ACHN (cell line): ENCODE results near the gene PMM1.

Source experiments
- DNase-seq: peaks from one replicate; pipeline ENCODE4 v3.0.0-alpha.2; 2015
- in situ Hi-C: cut with HindIII; loops from 2 replicates; pipeline ENCODE4 v1.10.0; 2017; ENCODE audit warnings: low sequenced_read_pairs, low pct_ligation_motif_present, low pct_unique_long_range_greater_than_20kb

The PMM1 gene

DNA sequence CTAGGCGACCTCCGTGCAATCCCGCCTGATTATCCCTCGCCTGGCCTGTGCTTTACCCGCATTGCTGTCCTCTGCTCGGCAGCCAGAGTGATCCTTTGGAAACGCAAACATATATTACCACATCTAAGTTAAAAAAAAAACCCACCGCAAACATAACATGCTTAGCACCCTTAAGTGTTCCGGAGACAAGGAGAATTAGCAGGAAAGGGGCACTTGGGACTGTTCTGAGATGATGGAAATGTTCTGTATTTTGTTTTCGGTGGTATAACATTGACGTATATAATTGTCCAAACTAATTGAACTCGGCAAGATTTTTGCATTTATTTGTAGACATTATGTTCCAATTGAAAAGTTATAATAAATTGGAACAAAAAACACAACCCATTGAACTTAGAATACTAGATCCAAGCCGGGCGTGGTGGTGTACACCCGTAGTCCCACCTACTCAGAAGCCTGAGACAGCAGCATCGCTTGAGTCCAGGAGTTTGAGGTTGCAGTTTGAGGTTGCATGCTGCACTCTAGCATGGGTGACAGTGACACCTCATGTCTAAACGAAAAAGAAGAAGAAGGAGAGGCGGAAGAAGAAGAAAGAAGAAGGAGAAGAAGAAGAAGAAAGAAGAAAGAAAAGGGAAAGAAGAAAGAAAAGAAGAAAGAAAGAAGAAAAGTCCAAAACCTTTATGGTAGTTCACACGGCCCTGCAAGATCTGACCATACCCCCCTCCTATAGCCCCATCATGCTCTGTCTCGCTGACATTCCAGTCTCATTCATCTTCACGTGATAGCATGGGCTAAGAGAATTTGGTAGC lies 44.8 kb downstream of the PMM1 start:
- DNase-seq, result no peak
- in situ Hi-C loops, result no loop called here

DNA sequence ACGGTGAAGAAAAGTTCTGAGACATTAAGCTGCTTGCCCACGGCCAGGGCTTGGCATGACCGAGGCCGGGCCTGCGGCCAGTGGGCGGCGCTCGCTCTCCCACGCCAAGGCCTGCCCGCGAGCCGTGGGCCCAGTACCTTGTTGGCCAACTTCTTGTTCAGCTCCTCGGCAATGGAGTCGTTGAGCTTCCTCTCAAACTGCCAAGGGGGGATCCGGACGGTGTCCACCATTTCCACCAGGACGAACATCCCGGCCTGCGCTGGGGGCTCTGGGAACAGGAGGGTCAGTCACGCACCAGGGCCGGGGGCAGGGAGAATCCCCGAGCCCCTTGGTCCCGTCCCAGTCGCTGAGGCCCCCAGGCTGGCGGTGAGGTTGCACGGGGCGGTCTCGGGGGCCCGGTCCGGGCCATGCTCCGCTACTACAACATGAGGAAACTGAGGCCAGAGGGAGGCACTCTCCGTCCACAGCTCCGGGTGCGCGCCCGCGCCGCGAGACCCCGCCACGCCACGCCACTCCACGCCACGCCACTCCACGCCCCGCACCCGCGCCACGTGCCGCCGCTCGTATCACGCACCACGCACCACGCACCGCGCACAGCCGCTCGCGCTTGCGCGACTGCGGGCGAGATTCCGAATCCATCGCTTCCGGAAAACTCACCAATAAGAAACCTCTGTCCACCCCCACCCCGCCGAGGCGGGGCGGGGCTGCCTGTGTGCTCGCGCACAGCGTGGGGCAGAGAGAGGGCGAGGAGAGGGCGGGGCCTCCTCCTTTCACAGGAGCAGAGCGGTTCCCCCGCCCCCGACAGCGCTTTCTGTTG lies 45.6 kb downstream of the PMM1 start, which contains the start of gene POLR3H:
Gene POLR3H (minus strand): TSS at position 617 of the 817 bp plus-strand sequence. CDS start 369 bp downstream, at position 248.
- in situ Hi-C loops, result no loop called here
- peak; percentile 96 for DNase-seq

DNA sequence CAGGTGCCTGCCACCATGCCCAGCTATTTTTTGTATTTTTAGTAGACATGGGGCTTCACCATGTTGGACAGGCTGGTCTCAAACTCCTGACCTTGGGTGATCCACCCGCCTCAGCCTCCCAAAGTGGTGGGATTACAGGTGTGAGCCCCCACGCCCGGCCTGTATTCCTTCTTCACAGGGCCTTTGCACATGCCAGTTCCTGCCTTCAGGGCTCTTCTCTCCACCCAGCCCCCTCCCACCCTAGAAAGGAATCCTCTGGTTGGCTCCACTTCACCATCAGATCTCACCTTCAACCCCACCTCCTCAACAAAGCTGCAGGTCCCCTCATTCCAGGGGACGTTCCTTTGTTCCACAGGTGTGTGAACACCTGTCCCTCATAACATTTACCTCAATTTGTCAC lies 47.4 kb downstream of the PMM1 start:
- DNase-seq, result no peak
- in situ Hi-C loops, result no loop called here

DNA sequence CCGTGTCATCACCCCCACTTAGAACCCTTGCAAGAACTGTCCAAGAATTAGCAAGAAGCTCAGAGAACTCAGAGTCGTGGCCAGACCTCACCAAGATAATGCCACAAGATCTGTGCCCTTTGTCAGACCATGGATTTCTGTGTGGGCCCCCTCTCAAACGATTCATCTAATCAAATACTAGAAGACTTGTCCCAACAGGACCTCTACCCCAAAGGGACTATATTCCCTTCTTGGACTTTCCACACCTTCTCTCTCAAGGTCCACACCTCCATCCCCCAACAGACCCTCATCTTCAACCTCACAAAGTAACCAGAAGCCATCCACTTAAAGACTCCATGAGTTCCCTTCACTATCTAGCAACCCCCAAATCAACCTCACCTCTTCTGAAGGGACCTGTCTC lies 48.2 kb downstream of the PMM1 start:
- DNase-seq, result no peak
- in situ Hi-C loops, result no loop called here

DNA sequence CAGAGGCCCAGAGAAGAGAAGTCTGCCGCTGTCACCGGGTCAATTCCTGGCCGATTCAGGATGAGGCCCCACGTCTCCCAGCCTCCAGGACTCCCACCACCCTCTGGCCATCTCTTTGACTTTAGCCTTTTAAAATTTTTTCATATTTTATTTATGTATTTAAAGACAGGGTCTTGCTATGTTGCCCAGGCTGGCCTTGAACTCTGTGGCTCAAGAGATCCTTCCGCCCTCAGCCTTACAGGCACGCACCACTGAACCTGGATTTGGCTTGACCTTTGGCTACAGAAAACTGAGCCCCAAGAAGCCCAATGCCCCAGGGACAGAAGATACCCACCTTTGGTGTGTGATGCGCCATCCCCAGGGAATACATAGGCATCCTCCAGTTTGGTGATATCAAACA lies 49.3 kb downstream of the PMM1 start:
- in situ Hi-C loops, result no loop called here
- no peak for DNase-seq

DNA sequence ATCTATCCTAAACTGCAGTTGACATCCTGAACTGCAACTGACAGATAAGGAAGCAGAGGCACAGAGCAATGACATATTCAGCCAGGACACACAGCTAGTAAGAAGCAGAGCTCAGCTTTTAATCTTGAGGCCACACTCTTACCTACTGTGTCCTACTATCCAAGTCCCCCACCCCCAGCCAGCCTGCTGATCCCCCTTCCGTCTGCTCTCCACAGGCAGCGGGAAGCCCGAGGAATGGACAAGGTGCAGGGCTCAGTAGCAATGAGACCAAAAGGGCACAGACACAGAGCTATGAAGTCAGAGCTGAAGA lies 49.7 kb downstream of the PMM1 start:
- DNase-seq, result no peak

DNA sequence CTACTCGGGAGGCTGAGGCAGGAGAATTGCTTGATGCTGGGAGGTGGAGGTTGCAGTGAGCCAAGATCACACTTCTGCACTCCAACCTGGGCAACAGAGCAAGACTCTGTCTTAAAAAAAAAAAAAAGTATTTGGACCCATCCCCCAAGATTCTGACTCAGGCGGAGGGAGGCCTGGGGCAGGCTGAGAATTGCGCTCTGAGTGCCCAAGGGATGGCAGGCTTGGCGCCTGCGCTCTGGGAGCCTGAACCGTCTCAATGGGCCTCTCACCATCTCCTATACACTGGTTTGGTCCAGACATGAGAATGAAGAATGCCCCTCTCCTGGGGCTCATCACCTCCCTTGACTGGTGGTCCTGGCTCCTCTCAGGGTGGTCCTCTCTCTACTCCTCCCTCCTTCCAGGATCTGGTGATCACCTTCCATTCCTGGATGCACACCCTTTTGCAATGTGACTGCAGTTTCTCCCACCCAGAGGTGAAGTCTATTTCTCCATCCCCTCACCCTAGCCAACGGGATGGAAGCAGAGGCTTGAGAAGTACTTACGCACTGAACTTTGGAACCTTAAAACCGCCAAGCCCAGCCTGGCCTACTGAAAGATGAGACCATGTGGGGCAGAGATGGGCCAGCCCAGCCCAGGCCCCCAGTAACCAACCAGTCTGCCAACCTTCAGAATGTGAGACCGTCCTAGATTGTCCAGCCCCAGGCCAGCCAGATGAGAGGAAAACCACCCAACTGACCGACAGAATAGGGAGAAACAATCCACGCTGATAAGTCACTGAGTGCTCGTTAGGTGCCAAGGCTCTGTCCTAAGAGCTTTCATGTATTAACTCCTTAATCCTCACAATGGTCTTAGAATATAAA lies 50.3 kb downstream of the PMM1 start:
- no peak for DNase-seq
- in situ Hi-C loops, result no loop called here

More for the DNA sequence above, 49.7 kb downstream of the PMM1 start:
- in situ Hi-C loops, result no loop called here

DNA sequence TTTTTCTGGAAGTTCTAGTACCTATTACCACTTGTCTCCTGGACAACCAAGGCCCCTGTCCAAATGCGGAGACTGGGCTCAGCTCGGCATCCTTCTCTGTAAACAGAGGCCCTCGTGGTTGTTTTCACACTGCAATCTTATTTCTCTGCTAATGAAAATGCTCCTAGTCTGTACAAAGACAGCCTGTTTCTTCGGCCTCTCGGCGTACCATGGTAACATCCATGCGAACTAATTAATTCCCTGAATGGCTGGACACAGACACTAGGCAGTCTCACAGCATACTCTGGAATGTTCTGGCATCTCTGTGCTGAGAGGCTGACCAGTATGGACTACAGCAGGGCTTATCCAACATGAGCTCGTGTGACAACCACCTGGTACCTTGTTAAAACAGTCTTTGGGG lies 51.1 kb downstream of the PMM1 start:
- DNase-seq, result no peak
- in situ Hi-C loops, result no loop called here

DNA sequence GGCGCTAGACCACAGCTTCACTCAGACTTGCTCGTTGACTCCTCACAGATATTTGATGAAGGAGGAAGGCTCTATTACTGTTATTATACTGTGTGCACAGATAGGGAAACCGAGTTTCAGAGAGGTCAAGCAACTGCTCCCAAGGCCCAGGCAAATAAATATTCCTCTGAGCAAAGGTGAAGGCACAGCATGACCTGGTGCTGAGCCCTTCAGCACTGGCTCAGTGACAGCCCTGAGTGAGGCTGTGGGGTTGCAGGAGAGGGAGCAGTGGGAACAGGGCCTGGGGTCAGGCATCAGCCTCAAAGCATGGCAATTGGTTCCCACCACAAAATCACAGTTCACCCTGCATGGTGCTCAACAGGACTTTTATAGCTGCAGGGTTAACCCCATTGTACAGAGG lies 52.4 kb downstream of the PMM1 start:
- in situ Hi-C loops, result no loop called here
- DNase-seq, result no peak

DNA sequence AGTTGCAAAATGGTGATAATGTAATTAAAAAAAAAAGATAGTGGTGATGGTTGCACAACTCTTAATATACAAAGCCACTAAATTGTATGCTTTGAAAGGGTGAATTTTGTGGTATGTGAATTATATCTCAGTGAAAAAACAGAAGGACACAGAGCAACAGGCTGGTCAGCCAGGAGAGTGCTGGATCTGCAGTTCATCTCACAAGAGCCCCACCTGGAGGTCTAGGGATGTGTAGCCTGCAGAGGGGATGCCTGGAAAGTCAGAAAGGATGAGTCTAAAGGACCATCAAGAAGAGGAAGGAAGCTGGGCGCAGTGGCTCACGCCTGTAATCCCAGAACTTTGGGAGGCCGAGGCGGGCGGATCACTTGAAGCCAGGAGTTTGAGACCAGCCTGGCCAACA lies 54.4 kb downstream of the PMM1 start:
- in situ Hi-C loops, result no loop called here

DNA sequence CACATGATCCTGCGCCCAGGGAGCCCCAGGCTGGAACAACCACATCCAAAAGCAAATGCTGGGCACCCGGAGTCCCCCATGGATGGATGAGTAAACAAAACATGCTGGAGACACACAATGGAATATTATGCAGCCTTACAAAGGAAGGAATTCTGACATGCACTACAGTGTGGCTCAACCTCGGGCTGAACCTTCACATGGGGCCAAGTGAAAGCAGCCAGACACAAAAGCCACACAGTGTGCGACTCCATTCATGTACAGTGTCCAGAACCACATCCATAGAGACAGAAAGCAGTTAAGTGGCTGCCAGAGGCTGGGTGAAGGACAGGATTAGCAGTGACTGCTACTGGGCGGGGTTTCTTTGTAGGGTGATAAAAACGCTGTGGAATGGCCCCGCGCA lies 55.4 kb downstream of the PMM1 start:
- no peak for DNase-seq
- in situ Hi-C loops, result no loop called here

More for the DNA sequence above, 54.4 kb downstream of the PMM1 start:
- peak; percentile 46 for DNase-seq

DNA sequence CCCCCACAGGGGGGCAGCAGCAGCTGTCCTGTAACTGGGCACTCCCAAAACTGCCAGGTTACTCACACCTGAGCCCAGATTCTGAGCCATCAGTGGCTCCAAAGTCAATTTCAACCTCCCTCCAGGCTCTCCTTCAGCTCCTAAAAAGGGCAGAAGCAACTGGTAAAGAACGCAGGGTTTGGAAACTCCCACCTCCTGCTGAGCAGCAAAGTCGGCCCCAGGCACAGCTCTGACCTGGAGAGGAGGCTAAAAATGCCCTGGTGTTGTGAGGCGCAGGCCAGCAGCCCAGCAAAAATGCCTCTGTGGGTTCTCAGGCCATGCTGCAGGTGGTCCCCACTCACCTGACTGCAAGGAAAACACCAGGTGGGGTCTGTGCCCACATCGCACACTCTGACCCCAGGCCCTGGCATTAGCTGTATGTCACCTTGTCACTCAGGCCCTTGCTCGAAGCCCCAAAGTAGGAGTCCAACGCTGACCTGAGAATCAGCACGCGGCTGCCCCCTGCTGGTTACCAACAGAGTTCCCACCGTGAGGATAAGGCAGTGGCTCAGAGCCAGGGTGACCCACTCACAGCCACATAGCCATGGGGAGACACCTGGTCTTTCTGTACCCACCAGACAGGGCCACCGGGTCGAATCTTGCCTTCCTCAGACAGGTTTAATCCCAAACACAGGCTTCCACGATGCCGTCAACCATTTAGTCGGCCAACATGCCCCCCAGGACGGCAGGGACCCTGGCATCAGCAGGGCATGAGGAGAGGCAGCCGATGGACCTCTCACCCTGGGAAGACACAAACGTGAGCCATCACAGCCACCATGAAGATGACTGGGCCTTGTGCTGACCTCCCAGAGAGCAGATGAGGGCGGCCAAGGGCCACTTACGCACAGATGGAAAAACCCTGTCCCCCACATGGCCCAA lies 56.5 kb downstream of the PMM1 start:
- DNase-seq, result peak; percentile 61
- in situ Hi-C loops, result no loop called here

DNA sequence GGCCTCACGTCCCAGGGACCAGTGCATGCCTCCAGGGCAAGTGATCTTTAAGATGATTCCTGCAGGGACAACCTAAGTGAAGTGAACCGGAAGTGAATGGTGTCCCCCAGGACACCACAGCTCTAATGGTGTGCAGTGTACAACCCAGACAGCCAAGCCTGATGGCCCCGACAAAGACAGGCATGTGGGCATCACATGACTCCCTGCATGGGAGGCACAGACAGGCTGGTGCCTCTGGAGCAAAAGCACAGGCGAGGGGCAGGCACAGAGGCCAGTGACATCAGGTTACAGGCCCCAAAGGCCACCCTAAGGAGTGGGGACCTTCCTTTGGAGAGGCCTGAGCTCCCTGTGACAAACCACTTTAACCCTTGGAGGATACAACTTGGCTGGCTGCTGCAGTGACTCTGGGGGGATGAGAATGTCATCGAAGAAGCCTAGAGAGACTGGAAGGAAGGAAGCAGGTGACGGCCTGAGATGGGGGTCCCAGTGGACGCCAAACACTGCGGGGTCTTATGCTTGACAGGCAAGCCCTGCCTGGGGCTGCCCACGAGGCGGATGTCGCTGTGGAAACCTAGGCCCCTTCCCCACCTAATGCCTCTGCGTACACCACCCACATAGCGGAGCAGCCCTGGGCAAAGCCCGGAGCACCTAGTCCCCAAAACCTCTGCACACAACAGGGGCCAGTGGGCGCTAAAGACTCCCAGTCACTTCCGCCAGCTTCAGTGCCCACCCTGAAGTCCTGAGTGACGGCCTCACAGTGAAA lies 57.7 kb downstream of the PMM1 start:
- in situ Hi-C loops, result no loop called here
- DNase-seq, result no peak

DNA sequence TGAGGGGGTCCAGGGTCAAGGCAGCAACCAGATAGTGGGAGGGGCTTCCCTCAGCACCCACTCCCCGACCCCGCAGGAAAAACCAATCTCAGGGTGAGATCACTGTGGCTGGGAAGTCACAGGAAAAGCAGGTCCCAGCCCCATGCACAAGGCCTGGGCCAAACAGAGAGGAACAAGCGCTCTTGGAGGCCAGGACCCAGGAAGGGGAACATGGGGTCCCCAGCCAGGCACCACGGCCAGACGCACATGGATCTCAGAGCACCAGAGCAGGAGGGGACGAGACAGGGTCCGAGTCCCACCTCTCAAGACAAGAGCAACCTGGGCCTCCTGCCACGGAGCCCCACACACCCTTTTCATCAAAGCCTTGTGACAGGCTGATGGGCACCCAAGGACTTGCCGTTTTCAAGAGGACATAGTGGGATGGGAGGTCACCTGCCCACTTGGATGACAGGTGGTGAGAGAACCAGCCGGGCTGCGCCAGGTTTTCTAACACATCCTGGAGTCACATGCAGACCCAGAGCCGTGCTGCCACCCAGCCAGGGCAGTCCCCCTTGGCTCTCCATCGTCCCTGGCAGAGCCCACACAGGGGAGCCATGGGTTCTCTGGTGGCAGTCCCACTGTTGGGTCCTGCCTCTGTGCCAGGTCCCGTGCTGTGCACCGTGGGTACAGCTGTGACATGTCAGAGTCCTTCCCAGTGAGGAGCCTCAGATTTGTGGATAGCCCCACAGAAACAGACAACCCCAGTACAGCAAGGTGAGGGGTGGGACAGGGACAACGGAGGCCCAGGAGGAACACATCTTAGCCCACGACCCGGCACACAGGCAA lies 58.5 kb downstream of the PMM1 start:
- in situ Hi-C loops, result no loop called here
- no peak for DNase-seq

DNA sequence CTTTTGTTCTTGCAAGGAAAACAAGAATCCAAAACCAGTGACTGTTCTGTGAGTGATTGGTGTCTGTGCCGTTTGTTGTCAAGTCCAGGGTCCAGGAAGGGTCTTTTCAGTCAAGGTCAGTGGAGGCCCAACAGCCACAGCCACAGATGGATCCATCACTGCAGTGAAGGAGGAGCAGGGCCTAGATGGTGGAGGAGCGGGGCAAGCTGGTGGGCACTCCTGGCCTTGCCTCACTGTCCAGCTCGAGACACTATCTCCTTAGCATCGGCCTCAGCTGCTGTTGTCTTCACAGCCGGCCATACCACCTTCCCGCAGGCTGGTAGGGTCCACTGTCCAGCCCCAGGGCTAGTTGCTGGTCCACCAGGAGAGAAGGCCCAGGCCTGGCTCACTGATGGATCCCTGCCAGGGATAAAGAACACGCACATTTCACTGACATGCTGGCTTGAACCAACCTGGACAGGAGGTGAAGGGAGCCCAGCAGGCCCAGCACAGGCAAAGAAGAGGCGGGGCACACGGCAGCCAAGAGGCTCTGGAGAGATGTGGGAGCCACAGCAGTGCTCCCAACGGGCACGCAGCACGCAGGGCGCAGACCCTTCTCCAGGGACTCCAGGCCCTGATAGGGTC lies 60.6 kb downstream of the PMM1 start:
- no peak for DNase-seq
- in situ Hi-C loops, result no loop called here

DNA sequence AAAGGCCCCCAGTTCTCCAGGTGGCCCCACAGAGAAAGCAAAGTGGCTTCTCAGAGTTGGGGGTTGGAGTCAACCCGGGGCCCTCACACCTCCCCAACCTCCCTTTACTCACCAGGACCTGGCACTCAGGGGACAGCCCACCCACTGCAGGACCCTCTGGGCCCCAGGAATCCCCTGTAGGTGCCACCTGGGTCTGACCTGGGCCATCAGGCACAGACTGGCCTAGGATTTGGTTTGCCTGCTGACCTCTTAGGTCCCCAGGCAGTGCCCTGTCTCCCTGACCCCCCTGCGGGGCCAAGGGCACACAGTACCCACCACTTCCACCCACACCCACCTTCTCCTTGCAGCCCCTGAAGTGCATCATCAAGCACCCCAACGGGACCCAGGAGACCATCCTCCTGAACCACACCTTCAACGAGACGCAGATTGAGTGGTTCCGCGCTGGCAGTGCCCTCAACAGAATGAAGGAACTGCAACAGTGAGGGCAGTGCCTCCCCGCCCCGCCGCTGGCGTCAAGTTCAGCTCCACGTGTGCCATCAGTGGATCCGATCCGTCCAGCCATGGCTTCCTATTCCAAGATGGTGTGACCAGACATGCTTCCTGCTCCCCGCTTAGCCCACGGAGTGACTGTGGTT lies 61.4 kb downstream of the PMM1 start:
- in situ Hi-C loops, result no loop called here

More for the DNA sequence above, 61.4 kb downstream of the PMM1 start:
- DNase-seq, result no peak
